Stimulated activated CD4-positive, alpha-beta T cell treated with anti-CD3 and anti-CD28 coated beads, Interleukin-1b, Interleukin-23, amount 100 ng/mL, for 1 hour (primary cell): ENCODE data around the gene DDX20.
"Not testable (repeated sequence)": the region's sequence is repeated elsewhere in the genome, so short reads cannot be mapped to it uniquely, and the experiment has no call there.

Source experiments
- DNase-seq, 2 donors: peaks; one replicate each; pipeline ENCODE4 v3.0.0-alpha.2; 2020; ENCODE audit warnings: low read depth in 2 of 2

DDX20 gene

GRCh38 chr1:111789666-111790316, 34.1 kb downstream of the DDX20 start:
- DNase-seq = no peak

GRCh38 chr1:111791776-111792175, 36.1 kb downstream of the DDX20 start:
- no peak for DNase-seq

- DNase-seq = no peak
Observed at GRCh38 chr1:111792249-111792648, 36.5 kb downstream of the DDX20 start.

DNA sequence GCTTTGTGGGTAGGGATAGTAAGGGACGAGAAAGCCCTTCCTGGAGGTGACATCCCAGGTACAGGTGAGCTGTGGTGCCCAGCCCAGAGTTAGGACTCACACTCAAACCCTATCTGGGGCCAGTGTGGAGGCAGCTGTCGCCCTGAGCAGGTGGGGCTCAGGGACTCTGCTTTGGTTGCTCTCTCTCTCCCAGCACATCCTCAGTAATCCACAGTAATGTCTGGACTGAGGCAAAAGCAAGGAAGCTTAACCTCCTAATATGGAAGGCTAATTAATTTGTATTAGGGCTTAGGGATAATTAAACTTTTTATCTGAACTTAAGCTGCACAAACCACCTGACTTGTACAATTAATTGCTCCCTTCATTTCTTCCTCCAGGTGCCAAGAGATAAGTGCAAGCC, 38.2 kb downstream of the DDX20 start:
- no peak for DNase-seq

- DNase-seq = no peak
Observed at GRCh38 chr1:111795401-111795800, 39.7 kb downstream of the DDX20 start.

DNA sequence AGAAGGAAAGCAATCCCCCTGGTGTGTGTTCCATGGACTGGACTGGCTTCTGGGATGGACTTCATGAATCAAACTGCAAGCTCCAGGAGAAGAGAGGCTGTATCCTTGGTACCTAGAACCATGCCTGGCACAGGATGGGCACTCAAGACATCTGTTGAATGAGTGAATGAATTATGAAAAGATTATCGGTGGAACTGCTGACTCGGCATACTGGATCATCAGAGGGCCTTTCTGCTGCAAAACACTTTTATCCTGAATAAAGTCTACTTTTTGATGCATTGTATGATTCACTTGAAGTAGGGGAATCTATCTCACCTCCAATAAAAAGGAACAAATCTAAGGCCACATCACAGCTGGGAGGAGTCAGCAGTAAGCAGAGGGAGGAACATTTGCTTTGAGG, 42.9 kb downstream of the DDX20 start:
- no peak for DNase-seq

- DNase-seq = not testable (repeated sequence)
Observed at GRCh38 chr1:111799722-111800121, 44.0 kb downstream of the DDX20 start.

- no peak for DNase-seq
Observed at GRCh38 chr1:111801071-111801850, 45.6 kb downstream of the DDX20 start.

- DNase-seq = no peak
Observed at GRCh38 chr1:111802110-111802509, 46.4 kb downstream of the DDX20 start.

GRCh38 chr1:111802984-111803383, 47.3 kb downstream of the DDX20 start:
- DNase-seq = no peak

DNA sequence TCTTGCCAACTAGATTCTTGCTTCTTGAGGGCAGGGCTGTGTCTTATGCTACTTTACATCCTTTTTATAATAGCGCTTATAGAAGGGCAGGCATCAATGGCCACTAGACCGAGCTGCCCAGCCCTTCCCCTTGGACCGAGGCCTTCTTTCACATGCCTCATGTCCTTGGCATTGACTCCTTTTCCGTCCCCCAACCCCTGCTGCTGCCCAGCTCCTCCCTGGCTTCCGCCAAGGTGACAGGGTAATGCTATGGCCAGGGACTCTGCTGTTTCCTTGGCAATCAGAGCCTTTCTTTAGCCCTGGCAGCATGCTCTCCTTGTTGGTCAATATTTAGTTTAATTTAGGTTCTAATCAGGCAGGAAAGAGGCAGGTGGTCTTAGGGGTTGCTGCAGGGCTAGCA, 48.2 kb downstream of the DDX20 start:
- no peak for DNase-seq

GRCh38 chr1:111804776-111805175, 49.1 kb downstream of the DDX20 start:
- DNase-seq = no peak

GRCh38 chr1:111805251-111805650, 49.5 kb downstream of the DDX20 start:
- no peak for DNase-seq

GRCh38 chr1:111811891-111812290, 56.2 kb downstream of the DDX20 start:
- no peak for DNase-seq

DNA sequence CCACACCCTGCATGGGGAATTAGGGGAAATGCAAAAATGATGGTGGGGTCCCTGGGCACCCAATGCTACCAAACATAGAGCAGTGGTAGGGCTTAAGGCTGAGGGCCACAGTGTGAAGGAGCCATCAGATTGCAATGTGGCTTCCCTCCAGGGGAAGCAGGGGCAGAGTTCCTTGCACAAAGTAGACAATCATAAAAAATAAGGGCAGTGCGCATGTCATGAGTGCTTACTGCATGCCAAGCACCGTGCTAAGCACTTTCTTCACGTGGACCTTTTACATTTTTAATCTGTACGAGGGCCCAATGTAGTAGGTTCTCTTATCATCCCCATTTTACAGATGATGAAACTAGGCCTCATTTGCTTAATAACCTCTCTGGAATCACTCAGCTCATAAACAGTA, 56.6 kb downstream of the DDX20 start:
- no peak for DNase-seq

DNA sequence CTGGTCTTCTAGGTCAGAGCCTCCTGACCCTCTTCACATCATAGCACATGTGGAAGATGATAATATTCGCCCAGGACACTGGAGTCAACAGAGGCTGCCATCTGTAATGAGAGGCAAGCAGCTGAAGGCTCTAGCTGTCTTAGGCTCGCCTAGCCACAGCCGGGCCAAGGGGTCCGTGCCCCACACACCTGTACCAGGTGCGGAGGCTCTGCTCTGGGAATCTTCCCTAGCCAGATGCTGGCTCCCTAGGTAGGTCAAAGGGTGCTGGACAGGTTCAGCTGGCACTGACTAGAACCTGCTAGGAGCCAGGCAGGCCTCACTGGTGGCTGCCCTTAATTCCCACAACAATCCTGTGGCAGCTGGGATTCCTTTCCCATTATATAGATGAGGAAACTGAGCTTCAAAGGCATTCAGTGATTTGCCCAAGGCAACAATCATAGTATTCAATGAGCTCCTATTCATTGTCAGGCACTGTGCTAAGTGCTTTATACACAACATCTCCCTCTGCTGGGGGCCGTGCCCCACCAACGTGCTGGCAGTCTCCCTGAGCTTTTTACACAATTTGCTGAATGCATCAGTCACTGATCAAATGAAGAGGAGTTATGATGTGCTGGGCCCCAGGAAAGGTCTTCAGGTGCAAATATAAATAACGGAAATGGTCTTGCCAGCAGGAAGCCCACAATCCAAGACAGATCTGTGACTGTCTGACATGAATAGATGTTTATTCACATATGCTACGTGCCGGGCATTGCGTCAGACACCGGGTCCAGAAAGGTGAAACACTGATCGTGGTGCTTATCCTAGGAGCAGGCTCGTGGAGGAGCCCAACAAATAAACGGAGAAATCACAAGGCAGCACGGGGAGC, 58.0 kb downstream of the DDX20 start:
- DNase-seq = no peak

DNA sequence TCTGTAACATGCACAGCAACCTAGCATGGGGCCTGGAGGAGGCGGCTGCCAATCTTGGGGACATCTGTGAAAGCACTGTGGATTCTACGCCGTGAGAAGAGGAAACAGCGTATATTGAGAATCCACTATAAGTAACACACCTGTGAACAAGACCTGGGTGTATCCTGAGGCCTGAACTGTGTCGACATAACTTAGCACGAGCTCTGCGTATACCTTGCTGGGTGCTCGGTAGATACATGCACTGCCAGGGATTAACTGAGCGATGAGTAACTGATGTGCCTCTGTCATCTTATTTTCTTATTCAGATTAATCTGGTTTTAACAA, 58.6 kb downstream of the DDX20 start:
- no peak for DNase-seq

- no peak for DNase-seq
Observed at GRCh38 chr1:111814642-111815041, 58.9 kb downstream of the DDX20 start.
